Glutamatergic neuron (in vitro differentiated cells): ENCODE measurements around the gene FAM110D. TPM values are rescaled to one million over a fixed set of nuclear protein-coding genes. Genes with fewer than 3 reads are reported as not detected.

Source experiments
- DNase-seq: peaks from one replicate; pipeline ENCODE4 v3.0.0; 2022
- H3K27ac Mint-ChIP-seq: one replicate; pipeline ENCODE4 v1.8.0; 2020; ENCODE audit warnings: mild to moderate bottlenecking, mixed read lengths, inconsistent platforms; ENCODE audit not compliant: unreplicated experiment
- H3K27me3 Mint-ChIP-seq: one replicate; pipeline ENCODE4 v1.8.0; 2020; ENCODE audit warnings: mild to moderate bottlenecking, moderate library complexity, mixed read lengths, inconsistent platforms; ENCODE audit not compliant: unreplicated experiment
- H3K36me3 Mint-ChIP-seq: one replicate; pipeline ENCODE4 v1.8.0; 2020; ENCODE audit warnings: mild to moderate bottlenecking, mixed read lengths, inconsistent platforms; ENCODE audit not compliant: unreplicated experiment
- H3K4me1 Mint-ChIP-seq: one replicate; pipeline ENCODE4 v1.8.0; 2020; ENCODE audit warnings: mild to moderate bottlenecking, low read depth, mixed read lengths, inconsistent platforms; ENCODE audit not compliant: unreplicated experiment
- H3K4me3 Mint-ChIP-seq: one replicate; pipeline ENCODE4 v1.8.0; 2020; ENCODE audit warnings: mild to moderate bottlenecking, mixed read lengths, inconsistent platforms; ENCODE audit not compliant: unreplicated experiment
- H3K9me3 Mint-ChIP-seq: one replicate; pipeline ENCODE4 v1.8.0; 2020; ENCODE audit warnings: mild to moderate bottlenecking, moderate library complexity, mixed read lengths, inconsistent platforms; ENCODE audit not compliant: unreplicated experiment
- CTCF ChIP-seq: fragments of 200-600 bp; sonication (generic); IDR thresholded peaks from one replicate; pipeline ENCODE4 v1.5.0; 2021; ENCODE audit not compliant: partially characterized antibody, unreplicated experiment
- total RNA-seq: library from RNA; stranded (reverse); fragmentation: NEBNext Ultra II Directional; extraction: Animal tissue kit (Norgen Biotek cat#: 25700); gene quantifications from one replicate; pipeline ENCODE4 v1.2.1, GENCODE V29; 2021; ENCODE audit not compliant: unreplicated experiment

FAM110D gene
- total RNA-seq, 1 donor from 2014 or later, result 0.25 TPM

GRCh38 chr1:26182383-26182696 is 23.5 kb downstream of the FAM110D start:
- Mint-ChIP-seq H3K36me3 (no peaks in the 10 kb centered on the region), H3K27ac (no peak overlapping the region), H3K27me3 (no peaks in the 10 kb centered on the region), H3K9me3 (no peaks in the 10 kb centered on the region), H3K4me3 (no peak overlapping the region), H3K4me1 (peaks cover 3% of the 10 kb centered on the region)
- DNase-seq, result no peak
- no peak for TF ChIP-seq CTCF

- DNase-seq, result no peak
- H3K4me3 Mint-ChIP-seq, result no peak overlapping the region
- no peaks in the 10 kb centered on the region for H3K27me3 Mint-ChIP-seq
- no peak overlapping the region for H3K27ac Mint-ChIP-seq
- TF ChIP-seq CTCF, result no peak
- H3K36me3 Mint-ChIP-seq, result no peaks in the 10 kb centered on the region
- H3K4me1 Mint-ChIP-seq, result no peaks in the 10 kb centered on the region
- H3K9me3 Mint-ChIP-seq, result no peaks in the 10 kb centered on the region
These were observed 25.2 kb downstream of the FAM110D start for GRCh38 chr1:26184086-26184485.

GRCh38 chr1:26184883-26185282 is 26.0 kb downstream of the FAM110D start:
- DNase-seq, result no peak
- peaks cover 4% of the 10 kb centered on the region for H3K36me3 Mint-ChIP-seq
- TF ChIP-seq CTCF, result no peak
- no peak overlapping the region for H3K4me3 Mint-ChIP-seq
- H3K27me3 Mint-ChIP-seq, result no peaks in the 10 kb centered on the region
- no peak overlapping the region for H3K27ac Mint-ChIP-seq
- no peaks in the 10 kb centered on the region for H3K4me1 Mint-ChIP-seq
- H3K9me3 Mint-ChIP-seq, result no peaks in the 10 kb centered on the region

GRCh38 chr1:26187882-26188281 is 29.0 kb downstream of the FAM110D start:
- DNase-seq, result no peak
- no peak for TF ChIP-seq CTCF
- Mint-ChIP-seq H3K27ac (no peak overlapping the region), H3K4me1 (no peaks in the 10 kb centered on the region), H3K9me3 (no peaks in the 10 kb centered on the region), H3K36me3 (peaks cover 4% of the 10 kb centered on the region), H3K4me3 (no peak overlapping the region), H3K27me3 (peaks cover 6% of the 10 kb centered on the region)

GRCh38 chr1:26188477-26188876 is 29.6 kb downstream of the FAM110D start:
- Mint-ChIP-seq H3K4me1 (no peaks in the 10 kb centered on the region), H3K9me3 (no peaks in the 10 kb centered on the region), H3K27ac (no peak overlapping the region), H3K27me3 (peaks cover 6% of the 10 kb centered on the region), H3K4me3 (no peak overlapping the region), H3K36me3 (peaks cover 4% of the 10 kb centered on the region)
- DNase-seq, result no peak
- no peak for TF ChIP-seq CTCF
